Measurements from ENCODE around the gene MOV10. TPM values are rescaled to one million over a fixed set of nuclear protein-coding genes. Genes with fewer than 3 reads are reported as not detected.
A peak's percentile ranks its signal among the peaks of the same experiment; 100 is the strongest.
"Not testable (repeated sequence)": the region's sequence is repeated elsewhere in the genome, so short reads cannot be mapped to it uniquely, and the experiment has no call there.

Gene MOV10
- total RNA-seq, 1 donor from 2014 or later: 35.7 TPM

DNA sequence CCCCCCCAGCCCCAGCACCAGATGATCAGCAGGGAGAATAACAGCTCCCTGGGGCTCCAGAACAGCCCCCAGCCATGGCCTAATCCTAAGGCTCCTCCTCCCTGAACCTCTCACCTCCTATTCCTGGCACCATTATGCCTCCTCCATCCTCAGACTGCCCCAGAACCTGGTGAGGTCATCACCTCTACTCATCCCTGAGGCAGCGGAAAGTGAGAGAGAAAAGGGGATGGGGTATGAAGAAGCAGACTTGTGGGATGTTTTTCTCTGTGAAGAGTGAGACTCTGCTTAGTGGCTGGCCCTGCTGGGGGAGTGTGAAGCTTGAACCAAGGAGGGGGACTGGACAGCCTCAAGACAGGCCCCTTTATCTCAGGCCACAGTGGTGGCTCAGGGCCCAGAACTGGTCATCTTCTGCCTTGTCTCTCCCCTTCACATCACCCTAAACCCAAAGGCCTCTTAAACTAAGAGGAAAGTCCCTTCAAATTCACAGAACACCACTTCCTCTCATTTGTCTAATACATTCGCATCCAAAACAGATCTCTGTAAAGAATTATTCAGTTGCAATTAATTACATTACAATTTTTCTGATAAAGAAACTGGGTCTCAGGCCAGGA is 42.9 kb downstream of the MOV10 start:
- H3K4me3 ChIP-seq (ENCODE audit: low read depth, low read length): no peak overlapping the region
- no peak for DNase-seq (ENCODE audit: low read depth)
- TF ChIP-seq, protein P1, sequence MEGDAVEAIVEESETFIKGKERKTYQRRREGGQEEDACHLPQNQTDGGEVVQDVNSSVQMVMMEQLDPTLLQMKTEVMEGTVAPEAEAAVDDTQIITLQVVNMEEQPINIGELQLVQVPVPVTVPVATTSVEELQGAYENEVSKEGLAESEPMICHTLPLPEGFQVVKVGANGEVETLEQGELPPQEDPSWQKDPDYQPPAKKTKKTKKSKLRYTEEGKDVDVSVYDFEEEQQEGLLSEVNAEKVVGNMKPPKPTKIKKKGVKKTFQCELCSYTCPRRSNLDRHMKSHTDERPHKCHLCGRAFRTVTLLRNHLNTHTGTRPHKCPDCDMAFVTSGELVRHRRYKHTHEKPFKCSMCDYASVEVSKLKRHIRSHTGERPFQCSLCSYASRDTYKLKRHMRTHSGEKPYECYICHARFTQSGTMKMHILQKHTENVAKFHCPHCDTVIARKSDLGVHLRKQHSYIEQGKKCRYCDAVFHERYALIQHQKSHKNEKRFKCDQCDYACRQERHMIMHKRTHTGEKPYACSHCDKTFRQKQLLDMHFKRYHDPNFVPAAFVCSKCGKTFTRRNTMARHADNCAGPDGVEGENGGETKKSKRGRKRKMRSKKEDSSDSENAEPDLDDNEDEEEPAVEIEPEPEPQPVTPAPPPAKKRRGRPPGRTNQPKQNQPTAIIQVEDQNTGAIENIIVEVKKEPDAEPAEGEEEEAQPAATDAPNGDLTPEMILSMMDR (conservative IDR thresholded peaks at IDR 0.05; ENCODE audit: low read depth, low read length): no peak

DNA sequence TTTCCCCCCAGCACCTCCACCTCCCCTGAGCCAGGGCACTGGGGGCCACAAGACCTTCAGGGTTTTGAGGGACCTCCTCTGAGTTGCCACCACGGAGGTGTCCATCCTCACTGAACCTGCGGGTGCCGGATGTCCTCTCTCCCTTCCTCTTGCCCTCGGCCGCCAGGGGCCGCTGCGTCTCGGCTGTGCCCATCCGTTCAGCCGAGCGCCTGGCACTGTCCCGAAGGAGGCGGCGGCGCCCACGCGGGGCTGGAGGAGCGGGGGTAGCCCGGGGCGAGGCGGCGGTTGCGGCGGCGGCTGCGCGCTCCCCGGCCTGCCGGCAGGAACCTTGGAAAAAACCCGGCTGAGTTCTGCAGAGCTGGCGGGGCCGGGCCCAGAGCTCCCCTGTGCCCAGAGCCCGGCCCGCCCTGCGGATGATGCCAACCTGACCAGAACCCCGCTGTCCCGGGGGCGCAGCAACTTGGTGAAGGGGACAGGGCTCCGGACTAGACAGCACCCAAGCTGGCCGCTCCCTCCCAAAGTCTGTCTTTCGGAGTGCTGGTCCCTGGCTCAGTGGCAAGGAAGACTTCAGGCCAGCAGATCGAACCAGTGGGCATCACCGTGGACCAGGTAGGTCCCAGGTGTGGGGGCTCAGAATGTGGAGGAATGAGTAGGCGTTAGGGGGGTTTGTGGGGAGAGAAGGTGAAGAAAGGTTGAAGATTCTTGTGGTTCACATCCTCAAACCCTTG is 44.4 kb downstream of the MOV10 start:
- no peak overlapping the region for H3K4me3 ChIP-seq (ENCODE audit: low read depth, low read length)
- TF ChIP-seq, protein P1 (conservative IDR thresholded peaks at IDR 0.05; ENCODE audit: low read depth, low read length): peak; percentile 83
- DNase-seq (ENCODE audit: low read depth): no peak

DNA sequence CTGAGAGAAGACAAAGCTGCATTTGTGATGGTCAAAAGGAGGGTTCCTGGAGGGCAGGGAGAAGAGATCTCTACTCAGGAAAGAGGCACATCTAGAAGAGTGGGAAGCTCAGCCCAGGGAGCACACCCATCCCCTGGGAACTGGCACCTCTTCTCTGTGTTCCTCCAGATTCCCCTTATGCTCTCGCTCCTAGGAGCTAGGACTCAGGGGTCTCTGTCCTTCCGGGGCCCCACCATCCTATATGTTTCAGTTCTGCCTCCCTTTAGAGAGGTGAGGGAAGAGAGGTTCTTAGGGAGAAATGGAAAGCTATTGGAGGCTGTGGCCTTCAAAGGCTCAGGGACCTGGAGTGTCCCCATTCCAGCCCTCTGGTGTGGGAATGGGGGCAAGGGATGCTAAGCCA is 45.2 kb downstream of the MOV10 start:
- H3K4me3 ChIP-seq (ENCODE audit: low read depth, low read length): no peak overlapping the region
- TF ChIP-seq, protein P1 (conservative IDR thresholded peaks at IDR 0.05; ENCODE audit: low read depth, low read length): no peak
- DNase-seq (ENCODE audit: low read depth): no peak

DNA sequence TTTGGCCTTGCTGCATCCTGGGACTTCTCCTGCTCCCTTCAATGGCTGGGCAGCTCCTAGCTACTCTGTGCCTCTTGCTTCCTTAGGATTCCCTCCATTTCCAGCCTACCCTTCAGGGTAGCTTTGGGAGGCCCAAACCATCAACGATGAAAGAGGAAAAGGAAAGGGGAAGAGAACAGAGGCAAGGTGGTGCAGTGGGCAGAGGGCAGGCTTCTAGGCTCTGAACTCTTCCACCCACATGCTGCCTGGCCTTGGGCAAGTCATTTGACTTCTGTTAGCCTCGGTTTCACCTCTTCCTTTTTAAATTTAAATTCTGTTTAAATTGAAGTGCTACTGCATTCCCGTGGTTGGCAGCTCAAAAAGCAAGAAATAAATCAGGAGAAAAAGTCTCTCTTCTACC is 46.3 kb downstream of the MOV10 start:
- no peak overlapping the region for H3K4me3 ChIP-seq (ENCODE audit: low read depth, low read length)
- no peak for DNase-seq (ENCODE audit: low read depth)
- TF ChIP-seq, protein P1 (conservative IDR thresholded peaks at IDR 0.05; ENCODE audit: low read depth, low read length): no peak

DNA sequence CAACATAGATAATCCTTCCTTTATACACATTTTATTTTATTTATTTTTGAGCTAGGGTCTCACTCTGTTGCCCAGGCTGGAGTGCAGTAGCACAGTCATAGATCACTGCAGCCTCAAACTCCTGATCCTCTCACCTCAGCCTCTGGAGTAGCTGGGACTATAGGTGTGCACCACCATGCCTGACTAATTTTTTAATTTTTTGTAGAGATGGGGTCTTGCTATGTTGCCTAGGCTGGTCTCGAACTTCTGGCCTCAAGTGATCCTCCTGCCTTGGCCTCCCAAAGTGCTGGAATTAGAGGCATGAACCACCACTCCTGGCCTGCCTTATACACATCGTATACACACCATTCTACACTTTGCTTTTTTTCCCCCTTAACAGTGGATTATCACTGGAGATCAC is 46.8 kb downstream of the MOV10 start:
- H3K4me3 ChIP-seq (ENCODE audit: low read depth, low read length): not testable (repeated sequence)

DNA sequence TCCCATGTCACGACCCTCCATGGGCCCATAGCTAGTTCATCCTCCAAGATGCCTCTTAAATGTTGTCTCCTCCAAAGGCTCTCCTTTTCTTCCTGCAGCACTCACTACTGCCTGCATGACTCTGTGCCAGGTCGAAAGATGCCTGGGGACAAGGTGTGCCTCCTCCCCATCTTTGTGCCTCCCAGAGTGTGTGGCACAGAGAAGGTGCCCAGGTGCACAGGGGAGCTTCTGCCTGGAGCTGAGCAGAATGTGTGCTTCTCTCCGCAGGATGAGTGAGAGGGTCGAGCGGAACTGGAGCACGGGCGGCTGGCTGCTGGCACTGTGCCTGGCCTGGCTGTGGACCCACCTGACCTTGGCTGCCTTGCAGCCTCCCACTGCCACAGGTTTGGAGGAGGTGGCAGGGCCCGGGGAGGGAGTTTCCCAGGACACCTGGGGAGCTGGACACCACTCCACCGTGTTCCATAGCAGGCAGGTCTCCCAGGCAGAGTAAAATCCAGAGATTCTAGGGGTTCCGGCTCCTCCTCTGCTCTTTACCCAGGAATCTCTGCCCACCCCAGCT is 47.6 kb downstream of the MOV10 start:
- TF ChIP-seq, protein P1 (conservative IDR thresholded peaks at IDR 0.05; ENCODE audit: low read depth, low read length): no peak
- no peak for DNase-seq (ENCODE audit: low read depth)
- H3K4me3 ChIP-seq (ENCODE audit: low read depth, low read length): no peak overlapping the region

More for the DNA sequence above, 46.8 kb downstream of the MOV10 start:
- DNase-seq (ENCODE audit: low read depth): not testable (repeated sequence)

DNA sequence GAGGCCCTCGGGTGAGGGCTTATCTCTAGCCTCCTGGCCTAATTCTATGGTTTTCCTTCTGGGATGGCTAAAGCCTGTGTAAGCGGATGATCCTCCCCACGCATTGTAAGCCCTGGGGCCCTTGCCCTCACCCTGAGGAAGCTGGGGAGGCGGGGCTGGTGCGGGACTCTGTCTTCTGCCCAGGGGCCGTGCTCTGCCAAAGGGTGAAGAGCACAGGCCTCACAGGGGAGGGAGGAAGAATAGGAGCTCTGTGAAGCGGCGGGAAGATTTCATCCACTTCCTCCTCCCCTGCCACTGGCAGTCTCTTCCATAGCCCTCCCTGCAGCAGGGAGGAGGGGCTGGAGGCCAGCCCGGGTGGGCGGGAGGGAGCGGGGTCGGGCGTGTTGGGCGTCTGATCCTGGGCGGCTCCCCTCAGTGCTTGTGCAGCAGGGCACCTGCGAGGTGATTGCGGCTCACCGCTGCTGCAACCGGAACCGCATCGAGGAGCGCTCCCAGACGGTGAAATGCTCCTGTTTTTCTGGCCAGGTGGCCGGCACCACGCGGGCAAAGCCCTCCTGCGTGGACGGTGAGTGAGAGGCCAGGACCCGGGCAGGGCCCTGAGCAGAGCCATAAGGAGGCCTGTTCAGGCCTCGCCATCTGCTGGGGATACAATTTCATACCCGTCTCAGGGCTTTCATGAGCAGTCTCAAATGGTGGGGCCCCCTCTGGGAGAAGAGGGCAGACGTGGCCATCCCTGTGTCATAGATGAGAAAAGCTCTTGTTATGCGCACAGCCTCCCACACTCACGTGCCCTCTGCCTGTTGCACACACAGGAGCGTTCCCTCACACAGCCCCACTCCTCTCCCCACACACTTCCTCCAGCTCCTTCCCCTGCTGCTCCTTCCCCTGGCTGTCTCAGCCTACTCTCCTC is 48.4 kb downstream of the MOV10 start:
- DNase-seq (ENCODE audit: low read depth): no peak
- TF ChIP-seq, protein P1 (conservative IDR thresholded peaks at IDR 0.05; ENCODE audit: low read depth, low read length): no peak
- H3K4me3 ChIP-seq (ENCODE audit: low read depth, low read length): no peak overlapping the region

Measured in epithelial cell of proximal tubule (primary cell).